Measurements from ENCODE around the gene BANF1.

GRCh38 chr11:65967329-65967934 lies 34.9 kb upstream of the BANF1 start:
- no peak for TF ChIP-seq POLR2AphosphoS5 (IDR thresholded peaks at IDR 0.05; ENCODE audit: insufficient read depth, low read depth, low read length)
- no peak for TF ChIP-seq CTCF (IDR thresholded peaks at IDR 0.05; ENCODE audit: extremely low read depth in 1 of 2, insufficient read depth in 1 of 2, low read depth in 1 of 2, low read length in 2 of 2)
- TF ChIP-seq MAX (IDR thresholded peaks at IDR 0.05; ENCODE audit: insufficient read depth, insufficient read length): no peak
- no peak for TF ChIP-seq POLR2A (IDR thresholded peaks at IDR 0.05; ENCODE audit: low read depth, low read length)
- no peak for TF ChIP-seq JUN (IDR thresholded peaks at IDR 0.05; ENCODE audit: borderline replicate concordance, insufficient read depth, insufficient read length, low read depth)
- TF ChIP-seq EZH2 (IDR thresholded peaks at IDR 0.05; ENCODE audit: borderline replicate concordance, low read depth, low read length, severe bottlenecking): no peak
- TF ChIP-seq FOS (IDR thresholded peaks at IDR 0.05; ENCODE audit: borderline replicate concordance, insufficient read depth, low read length): no peak

Measured in endothelial cell of umbilical vein (primary cell).